DND-41 (cell line): ENCODE results near the gene NDUFB2.
A peak's percentile ranks its signal among the peaks of the same experiment; 100 is the strongest.
"Not testable (repeated sequence)": the region's sequence is repeated elsewhere in the genome, so short reads cannot be mapped to it uniquely, and the experiment has no call there.

ENCODE experiments used
- ATAC-seq: fragments of 200-7000 bp; cut with Tn5 transposase; 3 replicates; pipeline ENCODE4 v1.9.1; 2021; ENCODE audit warnings: low read depth; ENCODE audit not compliant: insufficient read depth
- DNase-seq: peaks from one replicate; pipeline ENCODE4 v3.0.0-alpha.2; 2020
- H2AFZ ChIP-seq: 2 replicates; pipeline ENCODE4 v1.6.0; 2012; ENCODE audit warnings: low read depth, low read length
- H3K27ac ChIP-seq: 2 replicates; pipeline ENCODE4 v1.5.1; 2012; ENCODE audit warnings: low read length, inconsistent platforms
- H3K27me3 ChIP-seq: fragments of 200-600 bp; sonication (generic); 2 replicates; pipeline ENCODE4 v1.6.0; 2012; ENCODE audit warnings: low read length, mild to moderate bottlenecking, inconsistent platforms; ENCODE audit not compliant: insufficient read depth, poor library complexity
- H3K36me3 ChIP-seq: 2 replicates; pipeline ENCODE4 v1.5.1; 2012; ENCODE audit warnings: low read length, inconsistent platforms; ENCODE audit not compliant: insufficient read depth
- H3K4me1 ChIP-seq: 2 replicates; pipeline ENCODE4 v1.5.1; 2012; ENCODE audit warnings: mild to moderate bottlenecking, low read length; ENCODE audit not compliant: insufficient read depth
- H3K4me2 ChIP-seq: 2 replicates; pipeline ENCODE4 v1.6.0; 2012; ENCODE audit warnings: mild to moderate bottlenecking, moderate library complexity, low read length, inconsistent platforms; ENCODE audit not compliant: insufficient read depth
- H3K4me3 ChIP-seq, 2 experiments: fragments of 200-600 bp in 1 of 2; shearing (Covaris generic) in 1 of 2; 2 replicates each; pipeline ENCODE4 v1.5.1; 2012 to 2016; ENCODE audit warnings: inconsistent platforms in 2 of 2, low read length in 2 of 2, mild to moderate bottlenecking in 2 of 2, low read depth in 1 of 2, moderate library complexity in 1 of 2
- H3K79me2 ChIP-seq: 2 replicates; pipeline ENCODE4 v1.6.0; 2012; ENCODE audit warnings: low read length, inconsistent platforms; ENCODE audit not compliant: insufficient read depth
- H3K9ac ChIP-seq: 2 replicates; pipeline ENCODE4 v1.6.0; 2012; ENCODE audit warnings: low read depth, mild to moderate bottlenecking, inconsistent platforms, low read length, moderate library complexity
- H3K9me3 ChIP-seq: 2 replicates; pipeline ENCODE4 v1.5.1; 2012; ENCODE audit warnings: low read length, moderate library complexity, mild to moderate bottlenecking, inconsistent platforms; ENCODE audit not compliant: insufficient read depth, severe bottlenecking
- H4K20me1 ChIP-seq: 2 replicates; pipeline ENCODE4 v1.6.0; 2012; ENCODE audit warnings: low read length; ENCODE audit not compliant: insufficient read depth
- EZH2 ChIP-seq: IDR thresholded peaks from 3 replicates; pipeline ENCODE4 v1.6.1; 2012; ENCODE audit warnings: borderline replicate concordance, low read depth, mild to moderate bottlenecking, moderate library complexity, low read length, inconsistent platforms; ENCODE audit not compliant: severe bottlenecking
- TF ChIP-seq, protein P1 (sequence below): IDR thresholded peaks from 2 replicates; pipeline ENCODE4 v1.5.1; 2012; ENCODE audit warnings: borderline replicate concordance, low read length, moderate library complexity, mild to moderate bottlenecking; ENCODE audit not compliant: poor library complexity, severe bottlenecking; ENCODE audit errors: extremely low read depth

NDUFB2 gene

GRCh38 chr7:140657891-140658290 lies 38.6 kb upstream of the NDUFB2 start:
- Histone ChIP-seq H3K4me2 (no peak overlapping the region), H3K36me3 (no peaks in the 10 kb centered on the region), H3K79me2 (no peaks in the 10 kb centered on the region), H3K9me3 (no peaks in the 10 kb centered on the region), H3K27ac (no peak overlapping the region), H3K4me3 (no peak overlapping the region), H3K4me1 (peaks cover 19% of the 10 kb centered on the region), H4K20me1 (no peaks in the 10 kb centered on the region), H3K27me3 (no peaks in the 10 kb centered on the region), H3K9ac (no peak overlapping the region), H2AFZ (no peak overlapping the region)
- TF ChIP-seq EZH2: no peak
- TF ChIP-seq, protein P1, sequence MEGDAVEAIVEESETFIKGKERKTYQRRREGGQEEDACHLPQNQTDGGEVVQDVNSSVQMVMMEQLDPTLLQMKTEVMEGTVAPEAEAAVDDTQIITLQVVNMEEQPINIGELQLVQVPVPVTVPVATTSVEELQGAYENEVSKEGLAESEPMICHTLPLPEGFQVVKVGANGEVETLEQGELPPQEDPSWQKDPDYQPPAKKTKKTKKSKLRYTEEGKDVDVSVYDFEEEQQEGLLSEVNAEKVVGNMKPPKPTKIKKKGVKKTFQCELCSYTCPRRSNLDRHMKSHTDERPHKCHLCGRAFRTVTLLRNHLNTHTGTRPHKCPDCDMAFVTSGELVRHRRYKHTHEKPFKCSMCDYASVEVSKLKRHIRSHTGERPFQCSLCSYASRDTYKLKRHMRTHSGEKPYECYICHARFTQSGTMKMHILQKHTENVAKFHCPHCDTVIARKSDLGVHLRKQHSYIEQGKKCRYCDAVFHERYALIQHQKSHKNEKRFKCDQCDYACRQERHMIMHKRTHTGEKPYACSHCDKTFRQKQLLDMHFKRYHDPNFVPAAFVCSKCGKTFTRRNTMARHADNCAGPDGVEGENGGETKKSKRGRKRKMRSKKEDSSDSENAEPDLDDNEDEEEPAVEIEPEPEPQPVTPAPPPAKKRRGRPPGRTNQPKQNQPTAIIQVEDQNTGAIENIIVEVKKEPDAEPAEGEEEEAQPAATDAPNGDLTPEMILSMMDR: no peak
- DNase-seq (no peak), ATAC-seq (no peak)

- ATAC-seq: no peak
- no peak overlapping the region for H3K4me3 ChIP-seq
These were observed 36.7 kb upstream of the NDUFB2 start for GRCh38 chr7:140659856-140660255.

GRCh38 chr7:140661124-140661523 lies 35.4 kb upstream of the NDUFB2 start:
- no peak overlapping the region for H3K4me3 ChIP-seq
- H3K27me3 ChIP-seq: no peaks in the 10 kb centered on the region
- no peaks in the 10 kb centered on the region for H4K20me1 ChIP-seq
- H3K9ac ChIP-seq: no peak overlapping the region
- no peak overlapping the region for H3K27ac ChIP-seq
- H3K79me2 ChIP-seq: no peaks in the 10 kb centered on the region
- H3K9me3 ChIP-seq: no peaks in the 10 kb centered on the region
- DNase-seq (no peak), ATAC-seq (no peak)
- peaks cover 11% of the 10 kb centered on the region for H3K4me1 ChIP-seq
- no peak overlapping the region for H2AFZ ChIP-seq
- TF ChIP-seq, protein P1: peak; percentile 25
- no peak for TF ChIP-seq EZH2
- H3K36me3 ChIP-seq: no peaks in the 10 kb centered on the region
- no peak overlapping the region for H3K4me2 ChIP-seq

More at GRCh38 chr7:140659856-140660255, 36.7 kb upstream of the NDUFB2 start:
- no peak overlapping the region for H2AFZ ChIP-seq
- no peaks in the 10 kb centered on the region for H4K20me1 ChIP-seq
- no peak overlapping the region for H3K9ac ChIP-seq
- no peak overlapping the region for H3K4me2 ChIP-seq
- no peaks in the 10 kb centered on the region for H3K27me3 ChIP-seq
- no peak overlapping the region for H3K27ac ChIP-seq
- no peak for DNase-seq
- H3K79me2 ChIP-seq: no peaks in the 10 kb centered on the region
- TF ChIP-seq, protein P1: no peak
- TF ChIP-seq EZH2: no peak
- peaks cover 15% of the 10 kb centered on the region for H3K4me1 ChIP-seq
- no peaks in the 10 kb centered on the region for H3K36me3 ChIP-seq
- H3K9me3 ChIP-seq: no peaks in the 10 kb centered on the region

GRCh38 chr7:140662938-140663337 lies 33.6 kb upstream of the NDUFB2 start:
- not testable (repeated sequence) for ATAC-seq, H3K4me2 ChIP-seq, H2AFZ ChIP-seq, H3K79me2 ChIP-seq, DNase-seq, H3K4me3 ChIP-seq, H3K9me3 ChIP-seq, H3K9ac ChIP-seq, H3K4me1 ChIP-seq, H3K36me3 ChIP-seq, H3K27me3 ChIP-seq, H4K20me1 ChIP-seq, H3K27ac ChIP-seq
